ENCODE measurements around the gene S100A16.
A peak's percentile ranks its signal among the peaks of the same experiment; 100 is the strongest.

DNA sequence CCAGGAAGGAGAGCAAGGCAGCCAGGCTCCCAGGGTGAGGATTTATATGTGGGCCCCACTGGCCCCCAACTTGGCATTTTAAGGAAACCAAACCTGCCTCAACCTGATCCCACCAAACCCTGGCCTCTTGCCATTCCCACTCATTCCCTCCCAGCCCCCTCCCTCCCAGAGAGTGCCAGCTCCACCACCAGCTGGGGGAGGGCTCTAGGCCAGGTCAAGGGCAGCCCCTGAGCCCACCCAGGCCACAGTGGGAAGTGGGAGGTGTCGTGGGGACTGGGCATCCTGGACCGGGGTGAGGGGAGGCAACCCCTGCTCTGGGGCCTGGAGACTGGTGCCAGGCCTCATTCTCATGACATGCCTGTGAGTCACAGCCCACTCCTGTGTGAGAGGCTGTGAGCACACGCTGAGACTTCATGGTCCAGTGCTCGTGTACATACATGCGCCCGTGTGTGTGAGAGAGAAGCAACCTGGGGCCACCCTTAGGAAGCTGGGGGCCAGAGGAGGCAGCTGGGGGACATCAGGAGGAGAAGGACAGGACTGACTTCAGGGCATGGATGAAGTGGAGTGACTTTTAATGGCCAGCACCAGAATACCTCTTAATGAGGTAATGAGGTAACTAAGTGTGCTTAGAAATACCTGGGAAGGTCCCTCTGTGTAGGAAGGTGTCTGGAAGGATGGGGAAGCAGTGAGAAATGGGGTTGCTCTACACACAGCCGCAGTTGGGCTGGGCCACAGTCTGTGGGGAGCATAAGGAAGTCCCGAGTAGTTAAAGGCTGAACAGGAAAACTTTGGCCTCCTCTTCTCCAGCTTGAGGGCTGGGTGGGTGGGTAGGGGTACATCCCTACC lies 47.2 kb downstream of the S100A16 start, which contains the start of gene S100A2:
- TF ChIP-seq EP300 (IDR thresholded peaks at IDR 0.05) = peak in 1 of 4 donors; percentile 66
- no peak for TF ChIP-seq CTCF (IDR thresholded peaks at IDR 0.05)
- TF ChIP-seq POLR2A (IDR thresholded peaks at IDR 0.05) = peak in 2 of 4 donors; percentile 34 to 37
